GM12878 (cell line): Measurements from ENCODE around the gene KRT71. TPM values are rescaled to one million over a fixed set of nuclear protein-coding genes. Genes with fewer than 3 reads are reported as not detected.

ENCODE experiments used
- ATAC-seq: fragments of 200-7000 bp; cut with Tn5 transposase; 3 replicates; pipeline ENCODE4 v1.9.1; 2020; ENCODE audit warnings: mild to moderate bottlenecking, moderate library complexity
- BruUV-seq: library from RNA; stranded (reverse); fragments of 400-500 nt; replicated peaks from 2 replicates; lab custom pipeline; 2021; lab: Mats Ljungman, UMichigan
- CTCF ChIA-PET: fragments of 300-600 bp; sonication (Branson Sonifier 250); formaldehyde crosslinking; extraction: SDS; loops from one replicate; lab custom pipeline; 2021; ENCODE audit warnings: inconsistent platforms; lab: Yijun Ruan, JAX
- POLR2A ChIA-PET: fragments of 350-600 bp; formaldehyde crosslinking; extraction: SDS; loops from one replicate; lab custom pipeline; 2021; ENCODE audit warnings: inconsistent platforms; lab: Charles Lee
- RAD21 ChIA-PET: fragments of 300-600 bp; sonication (Branson Sonifier 250); formaldehyde crosslinking; loops from one replicate; lab custom pipeline; 2023; ENCODE audit warnings: antibody characterized with exemption; ENCODE audit not compliant: unreplicated experiment; lab: Charles Lee
- SMC1A ChIA-PET: fragments of 300-600 bp; sonication (Branson Sonifier 250); formaldehyde crosslinking; loops from one replicate; lab custom pipeline; 2023; ENCODE audit not compliant: unreplicated experiment, uncharacterized antibody; lab: Charles Lee
- DNase-seq: peaks from one replicate; pipeline ENCODE4 v3.0.0-alpha.2; 2011; ENCODE audit warnings: low read depth, low spot score
- FAIRE-seq: peaks from 3 replicates; lab custom pipeline; 2011; peaks lifted over from hg19 to GRCh38; lab: Jason Lieb, UNC
- H2AFZ ChIP-seq: 2 replicates; pipeline ENCODE4 v1.6.0; 2011; ENCODE audit warnings: low read depth, low read length, control low read depth; ENCODE audit not compliant: control insufficient read depth
- H3K27ac ChIP-seq: 2 replicates; pipeline ENCODE4 v1.5.1; 2011; ENCODE audit warnings: control low read depth; ENCODE audit not compliant: control insufficient read depth, insufficient read depth
- H3K27me3 ChIP-seq, 2 experiments: replicated peaks in 1 of 2; 2 replicates each; pipeline versions ENCODE4 v1.6.0 to v1.6.1; 2011; ENCODE audit warnings: low read length in 1 of 2; ENCODE audit not compliant: control insufficient read depth in 2 of 2, insufficient read depth in 2 of 2
- H3K36me3 ChIP-seq, 2 experiments: 2 replicates each; pipeline ENCODE4 v1.5.1; 2011; ENCODE audit warnings: low read length in 1 of 2; ENCODE audit not compliant: control insufficient read depth in 2 of 2, insufficient read depth in 2 of 2
- H3K4me1 ChIP-seq: 2 replicates; pipeline ENCODE4 v1.6.1; 2011; ENCODE audit warnings: mild to moderate bottlenecking, low read length, moderate library complexity, mixed read lengths; ENCODE audit not compliant: control insufficient read depth, insufficient read depth
- H3K4me2 ChIP-seq: 2 replicates; pipeline ENCODE4 v1.6.0; 2011; ENCODE audit warnings: control low read depth; ENCODE audit not compliant: control insufficient read depth, insufficient read depth
- H3K4me3 ChIP-seq: fragments of 200-600 bp; sonication (generic); 2 replicates; pipeline ENCODE4 v1.5.1; 2016
- H3K79me2 ChIP-seq: 2 replicates; pipeline ENCODE4 v1.6.0; 2011; ENCODE audit warnings: low read length; ENCODE audit not compliant: control insufficient read depth, insufficient read depth
- H3K9ac ChIP-seq: 2 replicates; pipeline ENCODE4 v1.8.0; 2011; ENCODE audit warnings: low read length, control low read depth, mixed read lengths; ENCODE audit not compliant: control insufficient read depth, insufficient read depth
- H3K9me3 ChIP-seq: replicated peaks from 3 replicates; pipeline ENCODE4 v1.5.1; 2011; ENCODE audit warnings: mild to moderate bottlenecking, low read length; ENCODE audit not compliant: control insufficient read depth, insufficient read depth
- H4K20me1 ChIP-seq: 2 replicates; pipeline ENCODE4 v1.6.0; 2011; ENCODE audit not compliant: control insufficient read depth, insufficient read depth
- BACH1 ChIP-seq: fragments of 450-650 bp; IDR thresholded peaks from 2 replicates; pipeline ENCODE4 v1.6.1; 2017; ENCODE audit warnings: mild to moderate bottlenecking, borderline replicate concordance
- DPF2 ChIP-seq: fragments of 450-650 bp; IDR thresholded peaks from 2 replicates; pipeline ENCODE4 v1.6.1; 2017; ENCODE audit warnings: mild to moderate bottlenecking
- HDAC6 ChIP-seq: fragments of 200-600 bp; sonication (generic); IDR thresholded peaks from one replicate; pipeline ENCODE4 v1.8.0; 2017; ENCODE audit warnings: antibody characterized with exemption; ENCODE audit not compliant: unreplicated experiment
- IKZF2 ChIP-seq, 2 experiments: fragments of 450-650 bp; IDR thresholded peaks; 2 replicates each; pipeline ENCODE4 v1.6.1; 2017; ENCODE audit warnings: mild to moderate bottlenecking in 2 of 2, moderate library complexity in 2 of 2
- MEF2A ChIP-seq: IDR thresholded peaks from 2 replicates; pipeline ENCODE4 v1.6.1; 2011; ENCODE audit warnings: low read depth, mild to moderate bottlenecking, low read length, moderate library complexity; ENCODE audit not compliant: insufficient read depth
- RUNX3 ChIP-seq: IDR thresholded peaks from 2 replicates; pipeline ENCODE4 v1.6.1; 2012; ENCODE audit warnings: low read length, inconsistent platforms
- SMC3 ChIP-seq: IDR thresholded peaks from 2 replicates; pipeline ENCODE4 v1.6.1; 2011; ENCODE audit warnings: low read length, improper control_type of control experiment, borderline replicate concordance
- SPI1 ChIP-seq: IDR thresholded peaks from 2 replicates; pipeline ENCODE4 v1.6.1; 2011; ENCODE audit warnings: low read depth, mild to moderate bottlenecking, low read length, moderate library complexity, borderline replicate concordance; ENCODE audit not compliant: insufficient read depth
- STAT3 ChIP-seq: IDR thresholded peaks from 2 replicates; pipeline ENCODE4 v1.6.1; 2011; ENCODE audit warnings: low read depth, low read length, improper control_type of control experiment
- ZNF384 ChIP-seq: IDR thresholded peaks from 2 replicates; pipeline ENCODE4 v1.6.1; 2012; ENCODE audit warnings: low read depth, mild to moderate bottlenecking, low read length, improper control_type of control experiment, borderline replicate concordance
- ZSCAN29 ChIP-seq: fragments of 450-650 bp; IDR thresholded peaks from 2 replicates; pipeline ENCODE4 v1.6.1; 2017; ENCODE audit warnings: mild to moderate bottlenecking, moderate library complexity
- ZZZ3 ChIP-seq: IDR thresholded peaks from 2 replicates; pipeline ENCODE4 v1.6.1; 2011; ENCODE audit warnings: low read depth; ENCODE audit not compliant: control insufficient read depth, insufficient read length
- WGBS: methylation state at CpG from one replicate; pipeline ENCODE4 v1.1.6; 2016; ENCODE audit warnings: low lambda C conversion rate; ENCODE audit not compliant: insufficient replicate concordance, insufficient coverage; ENCODE audit errors: missing lambda C conversion rate; 5-methylcytosine and 5-hydroxymethylcytosine counted together
- in situ Hi-C: fragments of 300-500 bp; cut with MboI; formaldehyde crosslinking; loops from 9 replicates; pipeline ENCODE4 v1.14.3; 2018; ENCODE audit warnings: mixed read lengths
- intact Hi-C: fragments of 100-400 bp; cut with micrococcal nuclease; formaldehyde crosslinking; loops from one replicate; pipeline ENCODE4 v1.14.2; 2022; ENCODE audit not compliant: unreplicated experiment
- polyA plus RNA-seq, 11 experiments: library from polyadenylated mRNA; depleted of rRNA in 4 of 11; unstranded in 6 of 11; stranded (reverse) in 5 of 11; fragments of >200 nt; fragmentation: Nextera tagmentation in 4 of 11; fragmentation: Illumina TruSeq in 1 of 11; extraction: Ambion mirVana in 4 of 11; extraction: Trizol in 1 of 11; gene quantifications; 1 replicate in 1 of 11; 2 replicates in 10 of 11; pipeline versions ENCODE4 v1.2.1 to v1.2.3, GENCODE V29; 2011 to 2016; ENCODE audit warnings: inconsistent platforms in 2 of 11, missing spikeins in 2 of 11, low read depth in 1 of 11
- total RNA-seq, 4 experiments: library from RNA; depleted of rRNA in 3 of 4; stranded (reverse); fragments of >200 nt in 3 of 4; fragmentation: Illumina TruSeq in 1 of 4; extraction: Trizol in 1 of 4; gene quantifications; 2 replicates each; pipeline versions ENCODE4 v1.2.1 to v1.2.3, GENCODE V29; 2013 to 2021
- TF ChIP-seq, protein P1 (sequence below): fragments of 450-650 bp; IDR thresholded peaks from 2 replicates; pipeline ENCODE4 v1.6.1; 2018; ENCODE audit warnings: borderline replicate concordance, mild to moderate bottlenecking; ENCODE audit not compliant: partially characterized antibody
- TF ChIP-seq, protein P2 (sequence below): fragments of 150-350 bp; IDR thresholded peaks from 2 replicates; pipeline ENCODE4 v1.6.1; 2014; ENCODE audit warnings: mild to moderate bottlenecking, low read depth, low read length
- TF ChIP-seq, protein P3 (sequence below): IDR thresholded peaks from 2 replicates; pipeline ENCODE4 v1.6.1; 2012; ENCODE audit warnings: improper control_type of control experiment, low read depth, low read length; ENCODE audit not compliant: insufficient replicate concordance

The KRT71 gene
- total and polyA plus RNA-seq, 10 of the 15 experiments (the other 5 are each of a cell fraction or from before 2014, with no cell fraction given) = not detected

DNA sequence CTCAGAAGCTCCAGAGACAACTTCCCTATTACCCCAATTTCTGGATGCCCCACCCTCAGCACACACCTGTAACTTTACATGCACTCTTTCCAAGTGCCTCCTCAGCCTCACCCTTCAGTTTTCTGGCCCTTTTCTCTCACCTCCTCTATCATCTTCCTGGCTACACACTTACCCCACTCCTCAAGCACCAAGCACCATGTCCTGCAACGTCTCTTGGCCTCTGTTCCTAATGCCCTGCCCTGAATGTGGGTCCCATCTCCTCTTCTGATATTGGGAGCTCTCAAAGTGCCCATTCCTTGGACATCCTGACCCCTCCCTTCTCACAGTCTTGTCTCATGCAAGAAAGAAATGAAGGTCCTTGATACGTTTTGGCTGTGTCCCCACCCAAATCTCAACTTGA is 47.1 kb upstream of the KRT71 start:
- Histone ChIP-seq H3K27me3 (peaks cover 0 to 14% of the 10 kb centered on the region in 2 experiments; a peak in 3 of 4 replicates), H3K36me3 (no peaks in the 10 kb centered on the region), H3K4me3 (no peak overlapping the region)
- BruUV-seq = no TSS peak
- no peak for ATAC-seq
- DNase-seq = no peak
- FAIRE-seq = no peak
- SMC1A ChIA-PET = no interaction called here
- intact Hi-C loops = no loop called here
- no peak for TF ChIP-seq MEF2A
- TF ChIP-seq, protein P1, sequence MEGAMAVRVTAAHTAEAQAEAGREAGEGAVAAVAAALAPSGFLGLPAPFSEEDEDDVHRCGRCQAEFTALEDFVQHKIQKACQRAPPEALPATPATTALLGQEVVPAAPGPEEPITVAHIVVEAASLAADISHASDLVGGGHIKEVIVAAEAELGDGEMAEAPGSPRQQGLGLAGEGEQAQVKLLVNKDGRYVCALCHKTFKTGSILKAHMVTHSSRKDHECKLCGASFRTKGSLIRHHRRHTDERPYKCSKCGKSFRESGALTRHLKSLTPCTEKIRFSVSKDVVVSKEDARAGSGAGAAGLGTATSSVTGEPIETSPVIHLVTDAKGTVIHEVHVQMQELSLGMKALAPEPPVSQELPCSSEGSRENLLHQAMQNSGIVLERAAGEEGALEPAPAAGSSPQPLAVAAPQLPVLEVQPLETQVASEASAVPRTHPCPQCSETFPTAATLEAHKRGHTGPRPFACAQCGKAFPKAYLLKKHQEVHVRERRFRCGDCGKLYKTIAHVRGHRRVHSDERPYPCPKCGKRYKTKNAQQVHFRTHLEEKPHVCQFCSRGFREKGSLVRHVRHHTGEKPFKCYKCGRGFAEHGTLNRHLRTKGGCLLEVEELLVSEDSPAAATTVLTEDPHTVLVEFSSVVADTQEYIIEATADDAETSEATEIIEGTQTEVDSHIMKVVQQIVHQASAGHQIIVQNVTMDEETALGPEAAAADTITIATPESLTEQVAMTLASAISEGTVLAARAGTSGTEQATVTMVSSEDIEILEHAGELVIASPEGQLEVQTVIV = no peak
- no peak for TF ChIP-seq ZZZ3
- TF ChIP-seq, protein P2, sequence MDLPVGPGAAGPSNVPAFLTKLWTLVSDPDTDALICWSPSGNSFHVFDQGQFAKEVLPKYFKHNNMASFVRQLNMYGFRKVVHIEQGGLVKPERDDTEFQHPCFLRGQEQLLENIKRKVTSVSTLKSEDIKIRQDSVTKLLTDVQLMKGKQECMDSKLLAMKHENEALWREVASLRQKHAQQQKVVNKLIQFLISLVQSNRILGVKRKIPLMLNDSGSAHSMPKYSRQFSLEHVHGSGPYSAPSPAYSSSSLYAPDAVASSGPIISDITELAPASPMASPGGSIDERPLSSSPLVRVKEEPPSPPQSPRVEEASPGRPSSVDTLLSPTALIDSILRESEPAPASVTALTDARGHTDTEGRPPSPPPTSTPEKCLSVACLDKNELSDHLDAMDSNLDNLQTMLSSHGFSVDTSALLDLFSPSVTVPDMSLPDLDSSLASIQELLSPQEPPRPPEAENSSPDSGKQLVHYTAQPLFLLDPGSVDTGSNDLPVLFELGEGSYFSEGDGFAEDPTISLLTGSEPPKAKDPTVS = no peak
- no peak for TF ChIP-seq IKZF2 (IDR thresholded peaks at IDR 0.05)
- TF ChIP-seq ZNF384 = no peak
- no peak for TF ChIP-seq RUNX3
- TF ChIP-seq HDAC6 = no peak
- TF ChIP-seq STAT3 = no peak
- TF ChIP-seq SPI1 = no peak
- TF ChIP-seq, protein P3, sequence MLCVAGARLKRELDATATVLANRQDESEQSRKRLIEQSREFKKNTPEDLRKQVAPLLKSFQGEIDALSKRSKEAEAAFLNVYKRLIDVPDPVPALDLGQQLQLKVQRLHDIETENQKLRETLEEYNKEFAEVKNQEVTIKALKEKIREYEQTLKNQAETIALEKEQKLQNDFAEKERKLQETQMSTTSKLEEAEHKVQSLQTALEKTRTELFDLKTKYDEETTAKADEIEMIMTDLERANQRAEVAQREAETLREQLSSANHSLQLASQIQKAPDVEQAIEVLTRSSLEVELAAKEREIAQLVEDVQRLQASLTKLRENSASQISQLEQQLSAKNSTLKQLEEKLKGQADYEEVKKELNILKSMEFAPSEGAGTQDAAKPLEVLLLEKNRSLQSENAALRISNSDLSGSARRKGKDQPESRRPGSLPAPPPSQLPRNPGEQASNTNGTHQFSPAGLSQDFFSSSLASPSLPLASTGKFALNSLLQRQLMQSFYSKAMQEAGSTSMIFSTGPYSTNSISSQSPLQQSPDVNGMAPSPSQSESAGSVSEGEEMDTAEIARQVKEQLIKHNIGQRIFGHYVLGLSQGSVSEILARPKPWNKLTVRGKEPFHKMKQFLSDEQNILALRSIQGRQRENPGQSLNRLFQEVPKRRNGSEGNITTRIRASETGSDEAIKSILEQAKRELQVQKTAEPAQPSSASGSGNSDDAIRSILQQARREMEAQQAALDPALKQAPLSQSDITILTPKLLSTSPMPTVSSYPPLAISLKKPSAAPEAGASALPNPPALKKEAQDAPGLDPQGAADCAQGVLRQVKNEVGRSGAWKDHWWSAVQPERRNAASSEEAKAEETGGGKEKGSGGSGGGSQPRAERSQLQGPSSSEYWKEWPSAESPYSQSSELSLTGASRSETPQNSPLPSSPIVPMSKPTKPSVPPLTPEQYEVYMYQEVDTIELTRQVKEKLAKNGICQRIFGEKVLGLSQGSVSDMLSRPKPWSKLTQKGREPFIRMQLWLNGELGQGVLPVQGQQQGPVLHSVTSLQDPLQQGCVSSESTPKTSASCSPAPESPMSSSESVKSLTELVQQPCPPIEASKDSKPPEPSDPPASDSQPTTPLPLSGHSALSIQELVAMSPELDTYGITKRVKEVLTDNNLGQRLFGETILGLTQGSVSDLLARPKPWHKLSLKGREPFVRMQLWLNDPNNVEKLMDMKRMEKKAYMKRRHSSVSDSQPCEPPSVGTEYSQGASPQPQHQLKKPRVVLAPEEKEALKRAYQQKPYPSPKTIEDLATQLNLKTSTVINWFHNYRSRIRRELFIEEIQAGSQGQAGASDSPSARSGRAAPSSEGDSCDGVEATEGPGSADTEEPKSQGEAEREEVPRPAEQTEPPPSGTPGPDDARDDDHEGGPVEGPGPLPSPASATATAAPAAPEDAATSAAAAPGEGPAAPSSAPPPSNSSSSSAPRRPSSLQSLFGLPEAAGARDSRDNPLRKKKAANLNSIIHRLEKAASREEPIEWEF = no peak
- TF ChIP-seq DPF2 = no peak
- no peak for TF ChIP-seq ZSCAN29
- TF ChIP-seq BACH1 = no peak
- no peak for TF ChIP-seq SMC3
- TF ChIP-seq, all 136 proteins: peak for 0
- no peak overlapping the region for H2AFZ ChIP-seq
- H3K4me1 ChIP-seq = no peaks in the 10 kb centered on the region
- POLR2A ChIA-PET = no interaction called here
- CTCF ChIA-PET = no interaction called here
- no peaks in the 10 kb centered on the region for H3K9me3 ChIP-seq
- no peak overlapping the region for H3K27ac ChIP-seq
- no peak overlapping the region for H3K4me2 ChIP-seq
- RAD21 ChIA-PET = no interaction called here
- in situ Hi-C loops = no loop called here
- H4K20me1 ChIP-seq = no peaks in the 10 kb centered on the region
- no peak overlapping the region for H3K9ac ChIP-seq
- H3K79me2 ChIP-seq = no peaks in the 10 kb centered on the region
- WGBS = 0% methylated on average over 2 of the region's 2 CpGs
